Lung (tissue), 12 donors: Measurements from ENCODE around the gene LDB2. TPM values are rescaled to one million over a fixed set of nuclear protein-coding genes. Genes with fewer than 3 reads are reported as not detected.

Experiments
- ATAC-seq: fragments of 200-7000 bp; cut with Tn5 transposase; one replicate; pipeline ENCODE4 v1.9.1; 2020; ENCODE audit warnings: moderate number of reproducible peaks; ENCODE audit not compliant: insufficient read depth, low FRiP score
- DNase-seq, 3 donors: peaks; one replicate each; pipeline ENCODE4 v3.0.0-alpha.2; 2013 to 2017
- H3K27ac ChIP-seq, 2 donors: one replicate each; pipeline ENCODE4 v1.5.1; 2013; ENCODE audit warnings: mild to moderate bottlenecking in 2 of 2, moderate library complexity in 2 of 2, control low read depth in 1 of 2, inconsistent platforms in 1 of 2, low read depth in 1 of 2, low read length in 1 of 2
- H3K27me3 ChIP-seq, 3 donors: one replicate each; pipeline ENCODE4 v1.5.1; 2013; ENCODE audit warnings: low read length in 2 of 3; ENCODE audit not compliant: control insufficient read depth in 3 of 3, insufficient read depth in 3 of 3
- H3K36me3 ChIP-seq, 4 donors: one replicate each; pipeline ENCODE4 v1.5.1; 2013; ENCODE audit warnings: low read length in 4 of 4, mild to moderate bottlenecking in 1 of 4, moderate library complexity in 1 of 4; ENCODE audit not compliant: control insufficient read depth in 4 of 4, insufficient read depth in 4 of 4
- H3K4me1 ChIP-seq, 5 donors: one replicate each; pipeline ENCODE4 v1.5.1; 2013; ENCODE audit warnings: low read length in 5 of 5, mild to moderate bottlenecking in 2 of 5, moderate library complexity in 1 of 5; ENCODE audit not compliant: control insufficient read depth in 5 of 5, insufficient read depth in 5 of 5
- H3K4me3 ChIP-seq: one replicate; pipeline ENCODE4 v1.5.1; 2013; ENCODE audit warnings: mild to moderate bottlenecking, control low read depth, moderate library complexity
- H3K9ac ChIP-seq, 2 donors: one replicate each; pipeline ENCODE4 v1.5.1; 2013; ENCODE audit warnings: low read length in 2 of 2, control low read depth in 1 of 2; ENCODE audit not compliant: insufficient read depth in 1 of 2
- H3K9me3 ChIP-seq, 4 donors: one replicate each; pipeline ENCODE4 v1.5.1; 2013; ENCODE audit warnings: low read length in 3 of 4, mild to moderate bottlenecking in 1 of 4, moderate library complexity in 1 of 4; ENCODE audit not compliant: control insufficient read depth in 4 of 4, insufficient read depth in 3 of 4
- WGBS, 2 donors: extraction: QIAGEN DNeasy Blood & Tissue Kit; methylation state at CpG; one replicate each; pipeline ENCODE4 v1.1.7; 2013; 5-methylcytosine and 5-hydroxymethylcytosine counted together
- polyA plus RNA-seq, 2 donors: library from polyadenylated mRNA; stranded (reverse); fragments of 200-250 nt; gene quantifications; one replicate each; pipeline ENCODE4 v1.2.1, GENCODE V29; 2013
- total RNA-seq, 2 donors: library from RNA; depleted of rRNA in 1 of 2; stranded (reverse); fragments of >200 nt in 1 of 2; gene quantifications; one replicate each; pipeline ENCODE4 v1.2.1, GENCODE V29; 2014 to 2021
- TF ChIP-seq, protein P1 (sequence below): IDR thresholded peaks from 2 replicates; pipeline ENCODE4 v1.5.1; 2012; ENCODE audit warnings: mild to moderate bottlenecking; ENCODE audit errors: control extremely low read depth, extremely low read depth
- donor health status: control.
- donor health status: control.
- donor health status: Bipolar disorder and iron deficiency.
- donor health status: healthy.
- donor health status: DM: yes; HTN: yes; CAD: no.

LDB2 gene
- total and polyA plus RNA-seq, 4 donors: 18.1 to 147 (median 46.1) TPM

- Histone ChIP-seq H3K4me3 (no peak overlapping the region), H3K9me3 (no peaks in the 10 kb centered on the region), H3K36me3 (no peaks in the 10 kb centered on the region), H3K27ac (no peak overlapping the region), H3K9ac (no peak overlapping the region), H3K4me1 (peaks cover 0 to 7% (median 0%) of the 10 kb centered on the region in 5 donors), H3K27me3 (no peaks in the 10 kb centered on the region)
- TF ChIP-seq, protein P1, sequence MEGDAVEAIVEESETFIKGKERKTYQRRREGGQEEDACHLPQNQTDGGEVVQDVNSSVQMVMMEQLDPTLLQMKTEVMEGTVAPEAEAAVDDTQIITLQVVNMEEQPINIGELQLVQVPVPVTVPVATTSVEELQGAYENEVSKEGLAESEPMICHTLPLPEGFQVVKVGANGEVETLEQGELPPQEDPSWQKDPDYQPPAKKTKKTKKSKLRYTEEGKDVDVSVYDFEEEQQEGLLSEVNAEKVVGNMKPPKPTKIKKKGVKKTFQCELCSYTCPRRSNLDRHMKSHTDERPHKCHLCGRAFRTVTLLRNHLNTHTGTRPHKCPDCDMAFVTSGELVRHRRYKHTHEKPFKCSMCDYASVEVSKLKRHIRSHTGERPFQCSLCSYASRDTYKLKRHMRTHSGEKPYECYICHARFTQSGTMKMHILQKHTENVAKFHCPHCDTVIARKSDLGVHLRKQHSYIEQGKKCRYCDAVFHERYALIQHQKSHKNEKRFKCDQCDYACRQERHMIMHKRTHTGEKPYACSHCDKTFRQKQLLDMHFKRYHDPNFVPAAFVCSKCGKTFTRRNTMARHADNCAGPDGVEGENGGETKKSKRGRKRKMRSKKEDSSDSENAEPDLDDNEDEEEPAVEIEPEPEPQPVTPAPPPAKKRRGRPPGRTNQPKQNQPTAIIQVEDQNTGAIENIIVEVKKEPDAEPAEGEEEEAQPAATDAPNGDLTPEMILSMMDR: no peak
- ATAC-seq (no peak), DNase-seq (peak in 2 of 3 donors; percentile 31 to 44)
- 35 to 46% methylated on average over 7 of the region's 7 CpGs for WGBS, 2 donors
Observed at GRCh38 chr4:16598597-16599206, 299.7 kb downstream of the LDB2 start.

GRCh38 chr4:16597845-16598596, 300.4 kb downstream of the LDB2 start:
- H3K27me3 ChIP-seq: no peaks in the 10 kb centered on the region
- no peak overlapping the region for H3K27ac ChIP-seq
- H3K9me3 ChIP-seq: no peaks in the 10 kb centered on the region
- no peak overlapping the region for H3K9ac ChIP-seq
- TF ChIP-seq, protein P1: no peak
- DNase-seq (peak in 2 of 3 donors; percentile 41 to 58), ATAC-seq (no peak)
- H3K36me3 ChIP-seq: no peaks in the 10 kb centered on the region
- WGBS, 2 donors: 81 to 86% methylated on average over 6 of the region's 6 CpGs
- no peak overlapping the region for H3K4me3 ChIP-seq
- peaks cover 0 to 7% (median 0%) of the 10 kb centered on the region in 5 donors for H3K4me1 ChIP-seq

- DNase-seq (no peak), ATAC-seq (no peak)
- TF ChIP-seq, protein P1: no peak
- WGBS, 2 donors: 66 to 93% methylated on average over 2 of the region's 2 CpGs
- no peaks in the 10 kb centered on the region for H3K36me3 ChIP-seq
- peaks cover 0 to 7% (median 0%) of the 10 kb centered on the region in 5 donors for H3K4me1 ChIP-seq
- no peak overlapping the region for H3K4me3 ChIP-seq
- no peaks in the 10 kb centered on the region for H3K27me3 ChIP-seq
- no peak overlapping the region for H3K9ac ChIP-seq
- H3K27ac ChIP-seq: no peak overlapping the region
- no peaks in the 10 kb centered on the region for H3K9me3 ChIP-seq
Observed at GRCh38 chr4:16597443-16597842, 301.0 kb downstream of the LDB2 start.
